Stromal cell of bone marrow (primary cell): ENCODE measurements around the gene RDX.
"Not testable (repeated sequence)": the region's sequence is repeated elsewhere in the genome, so short reads cannot be mapped to it uniquely, and the experiment has no call there.

ENCODE experiments used
- DNase-seq: peaks from one replicate; pipeline ENCODE4 v3.0.0-alpha.2; 2012; ENCODE audit warnings: low read depth

Gene RDX

GRCh38 chr11:110199184-110199981 lies 97.0 kb downstream of the RDX start:
- no peak for DNase-seq

- no peak for DNase-seq
These were observed 98.2 kb downstream of the RDX start for GRCh38 chr11:110198031-110198729.

GRCh38 chr11:110196884-110197420 lies 99.5 kb downstream of the RDX start:
- DNase-seq, result no peak

- DNase-seq, result no peak
These were observed 100.1 kb downstream of the RDX start for GRCh38 chr11:110196241-110196754.

GRCh38 chr11:110194211-110194766 lies 102.1 kb downstream of the RDX start:
- peak; percentile 37 for DNase-seq

GRCh38 chr11:110192604-110193282 lies 103.7 kb downstream of the RDX start:
- DNase-seq, result not testable (repeated sequence)

- no peak for DNase-seq
These were observed 105.5 kb downstream of the RDX start for GRCh38 chr11:110190885-110191284.

GRCh38 chr11:110187731-110188130 lies 108.7 kb downstream of the RDX start:
- DNase-seq, result no peak

GRCh38 chr11:110186867-110187266 lies 109.5 kb downstream of the RDX start:
- DNase-seq, result no peak

GRCh38 chr11:110186456-110186855 lies 110.0 kb downstream of the RDX start:
- no peak for DNase-seq

- no peak for DNase-seq
These were observed 110.8 kb downstream of the RDX start for GRCh38 chr11:110185599-110185998.

- DNase-seq, result no peak
These were observed 111.3 kb downstream of the RDX start for GRCh38 chr11:110185121-110185591.

- DNase-seq, result no peak
These were observed 112.0 kb downstream of the RDX start for GRCh38 chr11:110184456-110184855.

GRCh38 chr11:110182886-110183285 lies 113.5 kb downstream of the RDX start:
- DNase-seq, result no peak

- no peak for DNase-seq
These were observed 117.3 kb downstream of the RDX start for GRCh38 chr11:110179064-110179463.

- DNase-seq, result no peak
These were observed 119.3 kb downstream of the RDX start for GRCh38 chr11:110177086-110177456.

- DNase-seq, result no peak
These were observed 119.9 kb downstream of the RDX start for GRCh38 chr11:110176366-110177085.

GRCh38 chr11:110174645-110175310 lies 121.6 kb downstream of the RDX start:
- DNase-seq, result no peak

GRCh38 chr11:110173811-110174644 lies 122.4 kb downstream of the RDX start:
- no peak for DNase-seq
